GM19043 (cell line): ENCODE measurements around the gene FBXO30.

Source experiments
- ATAC-seq: cut with Tn5 transposase; IDR thresholded peaks from one replicate; pipeline ENCODE4 v1.9.1; 2021; ENCODE audit warnings: low read depth; ENCODE audit not compliant: unreplicated experiment

Gene FBXO30

GRCh38 chr6:145822456-145822855, 7.9 kb upstream of the FBXO30 start:
- ATAC-seq, result no peak

- no peak for ATAC-seq
These were observed 5.4 kb upstream of the FBXO30 start for GRCh38 chr6:145819994-145820393.

GRCh38 chr6:145818796-145819195, 4.2 kb upstream of the FBXO30 start:
- no peak for ATAC-seq

GRCh38 chr6:145816392-145816791, 1.8 kb upstream of the FBXO30 start:
- no peak for ATAC-seq

- peak; percentile 4 for ATAC-seq
These were observed 997 bp upstream of the FBXO30 start for GRCh38 chr6:145815309-145816274.

- ATAC-seq, result peak; percentile 26
These were observed 527 bp downstream of the FBXO30 start for GRCh38 chr6:145814035-145814500.

- no peak for ATAC-seq
These were observed 1.1 kb downstream of the FBXO30 start for GRCh38 chr6:145813285-145814034.

GRCh38 chr6:145811741-145812140, 2.9 kb downstream of the FBXO30 start:
- no peak for ATAC-seq

GRCh38 chr6:145809785-145810184, 4.8 kb downstream of the FBXO30 start:
- ATAC-seq, result no peak

- peak; percentile 66 for ATAC-seq
These were observed 5.4 kb downstream of the FBXO30 start for GRCh38 chr6:145809211-145809610.

- ATAC-seq, result no peak
These were observed 6.4 kb downstream of the FBXO30 start for GRCh38 chr6:145808239-145808638.

GRCh38 chr6:145802141-145802540, 12.5 kb downstream of the FBXO30 start:
- ATAC-seq, result no peak

- ATAC-seq, result no peak
These were observed 13.6 kb downstream of the FBXO30 start for GRCh38 chr6:145801021-145801420.

- no peak for ATAC-seq
These were observed 16.1 kb downstream of the FBXO30 start for GRCh38 chr6:145798530-145798929.

- ATAC-seq, result no peak
These were observed 25.2 kb downstream of the FBXO30 start for GRCh38 chr6:145789443-145789842.

- ATAC-seq, result no peak
These were observed 26.9 kb downstream of the FBXO30 start for GRCh38 chr6:145787688-145788087.

GRCh38 chr6:145784683-145785082, 29.9 kb downstream of the FBXO30 start:
- ATAC-seq, result peak; percentile 84

- no peak for ATAC-seq
These were observed 30.8 kb downstream of the FBXO30 start for GRCh38 chr6:145783796-145784195.

- ATAC-seq, result no peak
These were observed 41.7 kb downstream of the FBXO30 start for GRCh38 chr6:145772846-145773245.

- no peak for ATAC-seq
These were observed 49.1 kb downstream of the FBXO30 start for GRCh38 chr6:145765449-145765848.

GRCh38 chr6:145763742-145764141, 50.9 kb downstream of the FBXO30 start:
- ATAC-seq, result no peak
